Spleen (tissue), 11 donors: Measurements from ENCODE around the gene LDLRAD4. TPM values are rescaled to one million over a fixed set of nuclear protein-coding genes. Genes with fewer than 3 reads are reported as not detected.

Experiments
- DNase-seq: peaks from one replicate; pipeline ENCODE4 v3.0.0-alpha.2; 2020
- H3K27ac ChIP-seq, 8 donors: fragments of 200-600 bp; sonication (generic) in 7 of 8; 1 replicate in 4 of 8; 2 replicates in 4 of 8; pipeline versions ENCODE4 v1.5.0 to v1.8.0; 2016 to 2021; ENCODE audit warnings: inconsistent platforms in 4 of 8, mild to moderate bottlenecking in 4 of 8, moderate library complexity in 1 of 8
- H3K27me3 ChIP-seq, 7 donors: fragments of 200-600 bp; sonication (generic) in 6 of 7; replicated peaks in 1 of 7; 1 replicate in 4 of 7; 2 replicates in 3 of 7; pipeline versions ENCODE4 v1.5.0 to v1.8.0; 2016 to 2021; ENCODE audit warnings: inconsistent platforms in 3 of 7, mild to moderate bottlenecking in 1 of 7
- H3K36me3 ChIP-seq, 6 donors: fragments of 200-600 bp; sonication (generic) in 5 of 6; 1 replicate in 4 of 6; 2 replicates in 2 of 6; pipeline versions ENCODE4 v1.5.0 to v1.8.0; 2016 to 2021; ENCODE audit warnings: inconsistent platforms in 2 of 6
- H3K4me1 ChIP-seq, 6 donors: fragments of 200-600 bp; sonication (generic) in 5 of 6; 1 replicate in 3 of 6; 2 replicates in 3 of 6; pipeline versions ENCODE4 v1.5.0 to v1.8.0; 2016 to 2021; ENCODE audit warnings: inconsistent platforms in 3 of 6
- H3K4me3 ChIP-seq, 8 donors: fragments of 200-600 bp; sonication (generic) in 7 of 8; 1 replicate in 4 of 8; 2 replicates in 4 of 8; pipeline versions ENCODE4 v1.5.0 to v1.8.0; 2016 to 2021; ENCODE audit warnings: inconsistent platforms in 4 of 8, mild to moderate bottlenecking in 4 of 8, moderate library complexity in 2 of 8
- H3K9me3 ChIP-seq, 8 donors: fragments of 200-600 bp; sonication (generic) in 7 of 8; 1 replicate in 4 of 8; 2 replicates in 4 of 8; pipeline versions ENCODE4 v1.5.0 to v1.8.0; 2016 to 2021; ENCODE audit warnings: inconsistent platforms in 4 of 8
- POLR2A ChIP-seq, 3 donors: fragments of 450-650 bp; IDR thresholded peaks; one replicate each; pipeline ENCODE4 v1.5.1; 2017; ENCODE audit warnings: antibody characterized with exemption in 3 of 3, mild to moderate bottlenecking in 1 of 3
- POLR2AphosphoS5 ChIP-seq, 3 donors: sonication (generic); formaldehyde crosslinking; IDR thresholded peaks; one replicate each; pipeline ENCODE4 v1.5.1; 2017; ENCODE audit warnings: antibody characterized with exemption in 3 of 3
- WGBS, 5 donors: extraction: QIAGEN DNeasy Blood & Tissue Kit in 3 of 5; methylation state at CpG; one replicate each; pipeline versions ENCODE4 v1.1.5 to v1.1.7; 2013 to 2018; 5-methylcytosine and 5-hydroxymethylcytosine counted together
- intact Hi-C: fragments of 100-400 bp; cut with DNase I; formaldehyde crosslinking; loops from one replicate; pipeline ENCODE4 v1.15.0; 2023; ENCODE audit warnings: low total_unique reads
- polyA plus RNA-seq, 3 donors: library from polyadenylated mRNA; stranded (reverse); fragments of 200-250 nt; gene quantifications; one replicate each; pipeline ENCODE4 v1.2.1, GENCODE V29; 2013
- total RNA-seq, 7 donors: library from RNA; depleted of rRNA in 3 of 7; stranded (reverse); fragments of >200 nt in 3 of 7; fragmentation: NEBNext Ultra II Directional in 4 of 7; extraction: Animal tissue kit (Norgen Biotek cat#: 25700) in 4 of 7; gene quantifications; one replicate each; pipeline versions ENCODE4 v1.1.0 to v1.2.1, GENCODE V29; 2016 to 2021
- TF ChIP-seq, protein P1 (sequence below), 11 experiments: fragments of 200-600 bp in 7 of 11; fragments of 450-650 bp in 4 of 11; sonication (generic) in 4 of 11; IDR thresholded peaks in 8 of 11; conservative IDR thresholded peaks in 3 of 11; 1 replicate in 7 of 11; 2 replicates in 4 of 11; pipeline versions ENCODE4 v1.4.0 to v1.8.0; 2016 to 2021; ENCODE audit warnings: antibody characterized with exemption in 11 of 11, inconsistent platforms in 4 of 11, mild to moderate bottlenecking in 1 of 11
- donor health status: healthy with polysubstance abuse.
- donor health status: DM: no; HTN: no; CAD: no; lungs with moderate emphysema.
- donor health status: DM: no; HTN: no; CAD: no.
- donor health status: Bipolar disorder and iron deficiency.
- donor health status: healthy.
- donor health status: DM: no; HTN: no; CAD: no.
- donor health status: DM: yes; HTN: yes; CAD: no.

LDLRAD4 gene
- total and polyA plus RNA-seq, 10 donors, result 4.5 to 80.8 (median 46.4) TPM

DNA sequence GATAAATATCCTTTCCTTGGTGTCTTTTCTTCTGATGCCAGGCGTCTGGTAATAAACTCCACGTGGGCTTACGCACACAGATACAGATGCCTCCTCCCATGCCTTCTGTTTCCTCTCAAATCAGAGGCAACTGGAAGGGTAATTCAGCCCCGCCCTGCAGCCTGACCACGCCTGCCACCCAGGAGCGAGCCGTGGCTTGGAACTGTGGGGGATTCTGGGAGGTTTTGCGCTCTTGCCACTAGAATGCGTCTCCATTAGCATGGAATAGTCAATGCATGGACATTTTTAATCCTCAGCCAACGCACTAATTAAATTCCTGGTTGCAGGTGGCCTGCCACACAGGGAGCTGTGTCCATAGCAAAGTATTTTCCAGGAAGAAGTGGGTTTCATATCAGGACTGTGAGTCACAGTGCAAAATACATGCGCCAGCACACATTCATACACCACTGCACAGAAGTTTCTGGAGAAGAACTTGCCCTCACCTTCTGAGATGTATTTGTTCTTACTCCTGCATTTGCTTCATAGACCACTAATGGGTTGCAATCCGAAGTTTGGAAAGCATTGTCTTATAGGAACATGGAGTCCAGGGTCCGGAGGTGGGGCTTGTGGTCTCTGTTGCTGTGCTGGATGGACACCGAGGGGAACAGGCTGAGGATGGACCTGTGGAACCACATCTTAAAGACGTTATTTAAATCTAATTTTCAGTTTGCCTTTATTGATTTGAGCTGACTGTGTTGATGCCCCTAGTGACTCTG lies 151.4 kb downstream of the LDLRAD4 start:
- no peak overlapping the region for H3K4me3 ChIP-seq
- no peaks in the 10 kb centered on the region for H3K27me3 ChIP-seq
- no peak for DNase-seq
- no peaks in the 10 kb centered on the region for H3K9me3 ChIP-seq
- H3K27ac ChIP-seq, result no peak overlapping the region
- H3K36me3 ChIP-seq, result no peaks in the 10 kb centered on the region
- intact Hi-C loops, result no loop called here
- TF ChIP-seq POLR2AphosphoS5 (IDR thresholded peaks at IDR 0.05) (no peak), POLR2A (IDR thresholded peaks at IDR 0.05) (no peak)
- TF ChIP-seq, protein P1, sequence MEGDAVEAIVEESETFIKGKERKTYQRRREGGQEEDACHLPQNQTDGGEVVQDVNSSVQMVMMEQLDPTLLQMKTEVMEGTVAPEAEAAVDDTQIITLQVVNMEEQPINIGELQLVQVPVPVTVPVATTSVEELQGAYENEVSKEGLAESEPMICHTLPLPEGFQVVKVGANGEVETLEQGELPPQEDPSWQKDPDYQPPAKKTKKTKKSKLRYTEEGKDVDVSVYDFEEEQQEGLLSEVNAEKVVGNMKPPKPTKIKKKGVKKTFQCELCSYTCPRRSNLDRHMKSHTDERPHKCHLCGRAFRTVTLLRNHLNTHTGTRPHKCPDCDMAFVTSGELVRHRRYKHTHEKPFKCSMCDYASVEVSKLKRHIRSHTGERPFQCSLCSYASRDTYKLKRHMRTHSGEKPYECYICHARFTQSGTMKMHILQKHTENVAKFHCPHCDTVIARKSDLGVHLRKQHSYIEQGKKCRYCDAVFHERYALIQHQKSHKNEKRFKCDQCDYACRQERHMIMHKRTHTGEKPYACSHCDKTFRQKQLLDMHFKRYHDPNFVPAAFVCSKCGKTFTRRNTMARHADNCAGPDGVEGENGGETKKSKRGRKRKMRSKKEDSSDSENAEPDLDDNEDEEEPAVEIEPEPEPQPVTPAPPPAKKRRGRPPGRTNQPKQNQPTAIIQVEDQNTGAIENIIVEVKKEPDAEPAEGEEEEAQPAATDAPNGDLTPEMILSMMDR (IDR thresholded peaks at IDR 0.05 in 8 of 11, conservative IDR thresholded peaks at IDR 0.05 in 3 of 11), result no peak
- H3K4me1 ChIP-seq, result peaks cover 6 to 23% (median 14%) of the 10 kb centered on the region in 6 donors
- 72 to 79% (median 76%) methylated on average over 15 of the region's 15 CpGs for WGBS, 5 donors

DNA sequence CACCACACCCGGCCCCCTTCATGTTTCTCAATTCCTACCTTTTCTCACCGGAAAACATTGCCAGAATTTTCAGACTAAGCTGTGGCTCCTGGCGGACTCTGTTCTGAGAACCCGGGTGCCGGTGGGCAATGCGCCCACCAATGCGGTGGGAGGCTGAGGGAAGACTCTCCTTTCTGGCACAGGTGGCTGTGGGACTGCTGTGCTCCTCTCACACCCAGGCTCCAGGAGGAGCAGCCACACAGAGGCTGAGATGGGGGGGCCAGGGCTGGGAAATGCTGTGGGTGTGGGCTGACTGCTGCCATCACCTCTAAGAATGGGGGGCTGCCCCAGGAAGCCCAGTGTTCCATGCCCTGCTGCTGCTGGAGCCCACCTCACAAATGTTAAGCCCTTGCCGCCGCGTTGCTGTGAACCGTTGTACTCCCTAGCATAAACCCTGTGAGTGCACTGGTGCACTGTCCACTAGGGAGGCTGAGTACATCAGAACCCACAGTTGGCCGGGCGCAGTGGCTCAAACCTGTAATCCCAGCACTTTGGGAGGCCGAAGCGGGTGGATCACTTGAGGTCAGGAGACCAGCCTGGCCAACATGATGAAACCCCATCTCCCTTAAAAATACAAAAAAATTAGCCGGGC lies 152.6 kb downstream of the LDLRAD4 start:
- intact Hi-C loops, result no loop called here
- peaks cover 14 to 34% (median 25%) of the 10 kb centered on the region in 6 donors for H3K4me1 ChIP-seq
- H3K9me3 ChIP-seq, result no peaks in the 10 kb centered on the region
- H3K36me3 ChIP-seq, result no peaks in the 10 kb centered on the region
- no peak overlapping the region for H3K4me3 ChIP-seq
- WGBS, 5 donors, result 96 to 97% (median 97%) methylated on average over 16 of the region's 16 CpGs
- DNase-seq, result no peak
- H3K27me3 ChIP-seq, result no peaks in the 10 kb centered on the region
- TF ChIP-seq POLR2A (IDR thresholded peaks at IDR 0.05), result no peak
- TF ChIP-seq, protein P1 (IDR thresholded peaks at IDR 0.05 in 8 of 11, conservative IDR thresholded peaks at IDR 0.05 in 3 of 11), result no peak
- TF ChIP-seq POLR2AphosphoS5 (IDR thresholded peaks at IDR 0.05), result no peak
- no peak overlapping the region for H3K27ac ChIP-seq

DNA sequence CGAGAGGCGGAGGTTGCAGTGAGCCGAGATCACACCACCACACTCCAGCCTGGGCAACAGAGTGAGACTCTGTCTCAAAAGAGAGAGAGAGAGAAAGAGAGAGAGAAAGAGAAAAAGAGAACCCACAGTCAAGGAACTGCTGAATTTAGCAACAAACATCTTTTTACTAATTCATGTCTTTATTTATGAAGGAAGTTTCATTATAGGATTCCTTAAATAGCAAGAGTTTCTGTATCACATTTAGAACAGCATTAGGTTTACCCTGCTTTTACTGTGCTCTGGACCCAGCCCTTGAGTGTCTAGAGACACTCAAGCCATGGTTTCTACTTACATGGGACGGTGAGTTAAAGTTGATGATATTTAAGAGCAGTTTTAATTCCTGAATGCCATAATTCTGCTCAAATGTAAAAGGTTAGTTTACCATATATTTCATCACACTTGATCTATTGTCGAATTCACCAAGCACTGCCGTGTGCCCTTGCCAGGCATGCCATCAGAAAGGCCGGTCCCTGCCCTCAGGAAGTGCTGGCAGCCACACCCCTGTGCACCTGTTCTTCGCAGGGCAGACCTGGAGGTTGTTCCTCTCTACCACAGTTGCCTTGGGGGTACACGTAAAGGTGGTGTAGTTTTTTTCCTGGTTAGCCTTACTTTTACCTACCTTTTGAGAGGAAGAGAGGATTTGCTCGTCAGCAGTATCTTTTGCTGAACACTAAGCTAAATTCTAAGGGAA lies 153.3 kb downstream of the LDLRAD4 start:
- H3K9me3 ChIP-seq, result no peaks in the 10 kb centered on the region
- H3K4me3 ChIP-seq, result no peak overlapping the region
- H3K27ac ChIP-seq, result no peak overlapping the region
- intact Hi-C loops, result no loop called here
- no peak for DNase-seq
- H3K4me1 ChIP-seq, result peaks cover 14 to 42% (median 31%) of the 10 kb centered on the region in 6 donors
- H3K36me3 ChIP-seq, result no peaks in the 10 kb centered on the region
- WGBS, 5 donors, result 57 to 67% (median 59%) methylated on average over 10 of the region's 10 CpGs
- H3K27me3 ChIP-seq, result no peaks in the 10 kb centered on the region
- peak in 1 of 3 donors; percentile 27 for TF ChIP-seq POLR2AphosphoS5 (IDR thresholded peaks at IDR 0.05)
- TF ChIP-seq, protein P1 (IDR thresholded peaks at IDR 0.05 in 8 of 11, conservative IDR thresholded peaks at IDR 0.05 in 3 of 11), result no peak

DNA sequence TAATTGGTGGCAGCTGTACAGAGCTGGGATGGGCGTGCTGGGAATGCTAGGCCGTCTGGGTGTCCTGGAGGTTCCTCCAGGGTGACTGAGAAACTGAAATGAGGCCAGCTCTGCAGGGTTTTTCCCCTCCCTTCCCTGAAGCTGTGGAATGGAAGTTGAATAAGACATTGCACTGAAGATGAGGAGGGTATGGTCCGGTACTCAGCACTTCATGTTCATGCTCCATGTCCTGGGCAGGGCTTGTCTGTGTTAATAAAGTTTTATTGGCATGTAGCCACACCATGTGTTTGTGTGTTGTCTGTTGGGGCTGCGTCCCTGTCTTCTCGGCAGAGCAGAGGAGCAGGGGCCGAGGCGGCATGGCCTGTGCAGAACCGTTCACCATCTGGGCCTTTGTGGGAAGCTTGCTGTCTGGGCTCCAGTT lies 154.0 kb downstream of the LDLRAD4 start:
- no peaks in the 10 kb centered on the region for H3K36me3 ChIP-seq
- intact Hi-C loops, result no loop called here
- DNase-seq, result no peak
- no peak overlapping the region for H3K4me3 ChIP-seq
- H3K9me3 ChIP-seq, result no peaks in the 10 kb centered on the region
- H3K27ac ChIP-seq, result no peak overlapping the region
- 88 to 94% (median 92%) methylated on average over 8 of the region's 8 CpGs for WGBS, 5 donors
- H3K27me3 ChIP-seq, result no peaks in the 10 kb centered on the region
- TF ChIP-seq POLR2AphosphoS5 (IDR thresholded peaks at IDR 0.05), result no peak
- peaks cover 14 to 49% (median 38%) of the 10 kb centered on the region in 6 donors for H3K4me1 ChIP-seq
